Measurements from ENCODE around the gene NPPC.

The NPPC gene

GRCh38 chr2:231935207-231935524 is 9.0 kb upstream of the NPPC start:
- no peak for DNase-seq (ENCODE audit: low spot score)

DNA sequence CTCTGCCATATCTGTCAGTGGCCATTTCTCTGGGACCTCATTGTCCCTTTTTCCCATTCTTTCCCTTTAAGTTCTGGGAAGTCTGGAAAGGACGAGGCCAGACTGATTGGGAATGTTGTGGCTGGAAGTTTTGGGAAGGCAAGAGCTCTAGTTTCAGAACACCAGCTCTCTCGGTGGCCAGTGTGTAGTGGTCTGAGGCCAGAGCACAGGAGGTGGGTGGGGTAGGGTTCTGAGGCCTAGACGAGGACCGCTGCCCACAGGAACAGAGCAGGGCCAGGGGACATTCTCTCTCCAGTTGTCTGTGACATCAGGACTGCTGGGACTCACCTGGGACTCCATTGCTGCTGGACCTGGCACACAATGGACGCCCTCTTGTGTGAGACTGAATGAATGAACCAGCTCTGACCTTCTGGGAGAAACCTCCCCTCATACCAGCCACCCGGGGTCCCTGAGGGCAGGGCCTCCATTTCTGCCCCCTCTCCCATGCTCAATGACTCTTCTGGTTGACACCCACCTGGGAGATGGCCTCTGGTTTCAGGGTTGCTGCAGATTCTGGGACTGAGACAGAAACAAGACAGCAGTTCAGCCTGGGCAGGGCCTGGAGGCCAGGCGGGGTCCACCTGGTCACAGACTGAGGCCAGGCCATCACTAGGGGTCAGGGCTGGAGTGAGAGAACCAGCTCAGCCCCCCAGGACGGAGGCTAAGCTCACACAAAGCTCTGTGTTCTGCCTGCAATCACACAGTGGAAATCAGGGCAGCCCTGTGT is 8.4 kb upstream of the NPPC start:
- DNase-seq (ENCODE audit: low spot score), result no peak

DNA sequence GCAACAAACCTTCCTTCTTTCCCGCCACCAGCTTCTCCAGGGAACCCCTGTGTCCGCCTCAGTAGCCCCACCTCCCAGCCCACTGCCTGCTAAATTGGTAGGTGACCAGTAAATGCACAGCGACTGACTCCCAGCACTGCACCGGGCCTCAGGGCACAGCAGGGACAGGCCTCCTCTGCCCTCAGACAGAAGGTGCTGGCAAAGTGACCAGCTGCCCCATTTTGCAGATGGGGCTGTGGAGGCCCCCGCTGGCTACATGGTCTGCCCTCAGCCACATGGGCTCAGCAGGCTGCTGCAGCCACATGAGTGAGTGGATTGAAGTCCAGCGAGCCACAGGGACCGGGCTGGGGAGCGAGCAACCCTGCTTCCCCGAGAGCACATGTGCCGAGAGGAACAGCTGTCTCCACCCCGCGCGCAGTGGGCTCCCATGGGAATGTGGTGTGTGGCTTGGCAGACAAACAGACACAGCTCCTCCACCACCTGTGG is 7.8 kb upstream of the NPPC start:
- DNase-seq (ENCODE audit: low spot score), result no peak

DNA sequence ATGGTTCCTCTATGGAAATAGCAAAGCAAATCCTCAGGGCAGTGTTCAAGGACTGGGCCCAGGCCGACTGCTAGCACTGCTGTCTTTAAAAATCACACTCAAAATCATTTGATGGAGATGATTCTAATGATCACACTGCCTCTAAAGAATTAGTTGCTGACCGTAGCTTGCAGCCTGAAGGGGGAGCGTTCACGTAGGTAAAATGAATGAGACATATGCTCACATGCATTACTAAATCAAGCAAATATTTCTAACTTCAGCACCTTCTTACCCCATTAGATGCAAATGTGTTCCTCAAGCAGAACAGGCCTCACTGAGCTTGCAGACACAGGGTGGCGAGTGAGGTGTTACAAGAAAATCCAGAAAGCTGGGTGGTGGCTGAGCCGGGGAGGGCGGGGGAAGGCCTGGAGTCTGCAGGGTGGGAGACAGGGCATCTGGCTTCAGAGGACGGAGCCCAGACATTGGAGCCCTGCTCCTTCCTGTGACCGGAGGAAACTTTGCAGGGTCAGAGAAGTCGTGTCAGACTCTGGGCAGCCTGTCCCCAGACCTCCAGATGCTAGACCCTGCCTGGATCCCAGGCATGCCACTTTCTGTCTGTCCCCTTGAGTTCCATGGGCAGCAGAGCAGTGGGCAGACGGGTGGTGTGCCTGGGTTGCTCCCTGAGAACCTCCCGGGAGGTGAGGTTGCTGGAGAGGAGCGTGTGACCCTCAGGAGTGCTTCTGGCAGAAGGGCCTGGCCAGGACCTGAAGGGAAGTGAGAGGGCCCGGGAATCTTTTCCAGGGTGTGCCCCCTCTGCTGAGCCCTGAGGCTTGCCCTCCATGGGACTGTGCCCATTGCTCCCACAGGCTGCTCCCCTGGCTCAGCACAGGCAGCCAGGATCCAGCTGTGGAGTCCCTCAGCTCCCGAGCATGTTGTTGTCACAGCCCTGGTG is 7.1 kb upstream of the NPPC start:
- DNase-seq (ENCODE audit: low spot score), result no peak

DNA sequence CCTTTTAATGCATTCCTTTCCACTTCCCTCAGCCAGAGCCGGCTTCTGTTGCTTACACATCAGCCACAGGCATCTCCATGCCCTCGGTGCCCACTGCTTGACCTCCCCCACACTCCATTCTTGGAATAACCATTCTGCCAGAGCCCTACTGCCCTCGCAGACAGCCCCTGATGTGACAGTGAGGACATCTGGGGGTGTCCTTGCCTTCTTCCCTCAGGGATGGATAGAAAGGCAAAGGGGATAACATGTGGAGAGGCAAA is 6.4 kb upstream of the NPPC start:
- DNase-seq (ENCODE audit: low spot score), result no peak

- DNase-seq (ENCODE audit: low spot score), result no peak
Measured at GRCh38 chr2:231931481-231931915, 5.3 kb upstream of the NPPC start.

DNA sequence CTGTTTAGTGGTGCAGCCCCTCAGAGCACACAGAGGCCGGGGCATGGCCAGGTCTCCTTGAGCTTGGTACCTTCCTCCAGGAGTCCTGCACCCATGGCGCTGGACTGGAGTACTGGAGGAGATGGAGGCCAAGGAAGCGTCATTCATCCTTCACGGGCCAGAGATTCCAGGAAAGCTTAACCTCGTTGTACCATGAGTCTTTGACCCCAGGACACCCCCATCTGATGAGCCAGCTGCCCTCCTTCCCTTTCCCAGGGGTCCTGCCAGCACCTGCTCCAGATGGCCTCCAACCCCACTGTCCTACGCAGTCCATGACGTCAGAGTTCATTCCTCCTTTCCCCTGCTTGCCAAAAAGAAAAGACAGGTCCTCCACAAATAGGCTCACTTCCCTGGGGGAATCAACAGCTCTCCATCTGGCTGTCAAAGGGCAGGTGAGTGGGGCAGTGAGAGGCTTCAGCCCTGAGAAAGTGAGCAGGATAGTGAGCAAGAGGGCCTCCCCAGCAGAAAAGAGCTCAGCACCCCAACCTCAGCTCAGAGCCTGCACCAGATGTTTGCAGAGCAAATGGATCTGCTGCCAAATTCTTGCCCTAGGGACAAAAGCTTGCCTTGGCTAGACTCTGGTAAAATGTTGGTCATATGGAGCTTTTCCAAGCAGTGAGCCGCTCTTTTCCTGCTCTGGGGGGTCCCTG is 4.5 kb upstream of the NPPC start:
- DNase-seq (ENCODE audit: low spot score), result no peak

DNA sequence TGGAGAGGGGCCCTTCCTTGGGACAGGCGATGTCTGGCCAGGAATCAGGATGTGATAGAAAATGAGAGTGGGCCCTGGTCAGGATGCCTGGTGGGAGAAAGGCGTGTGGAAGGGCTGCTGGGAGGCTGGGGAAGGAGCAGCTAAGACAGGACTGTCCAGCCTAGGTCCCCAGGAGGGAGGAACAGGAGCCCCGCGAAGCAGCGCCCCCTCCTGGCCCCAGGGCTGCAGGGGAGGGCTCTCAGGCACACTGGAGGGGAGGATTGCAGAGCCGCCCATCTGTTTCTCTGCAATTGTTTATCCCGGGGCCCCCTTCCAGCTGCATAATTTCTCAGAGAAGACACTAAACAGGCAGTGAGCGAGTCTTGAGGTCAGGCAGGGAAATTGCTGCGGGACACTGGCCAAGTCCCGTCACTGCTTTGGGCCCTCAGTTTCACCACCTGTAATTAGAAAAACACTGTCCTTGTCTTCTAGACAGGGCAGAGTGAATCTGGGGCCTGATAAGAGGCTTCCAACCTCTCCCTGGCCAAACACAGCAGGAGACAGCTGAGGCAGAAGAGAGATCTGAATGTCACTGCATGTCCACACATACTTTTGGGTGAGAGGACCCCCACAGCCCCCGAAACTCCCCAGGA is 3.9 kb upstream of the NPPC start:
- DNase-seq (ENCODE audit: low spot score), result no peak

GRCh38 chr2:231928901-231929725 is 2.9 kb upstream of the NPPC start:
- no peak for DNase-seq (ENCODE audit: low spot score)

GRCh38 chr2:231928481-231928880 is 2.3 kb upstream of the NPPC start:
- DNase-seq (ENCODE audit: low spot score), result no peak

- DNase-seq (ENCODE audit: low spot score), result no peak
Measured at GRCh38 chr2:231927566-231927890, 1.3 kb upstream of the NPPC start.

- DNase-seq (ENCODE audit: low spot score), result no peak
Measured at GRCh38 chr2:231926761-231927565, 767 bp upstream of the NPPC start.

DNA sequence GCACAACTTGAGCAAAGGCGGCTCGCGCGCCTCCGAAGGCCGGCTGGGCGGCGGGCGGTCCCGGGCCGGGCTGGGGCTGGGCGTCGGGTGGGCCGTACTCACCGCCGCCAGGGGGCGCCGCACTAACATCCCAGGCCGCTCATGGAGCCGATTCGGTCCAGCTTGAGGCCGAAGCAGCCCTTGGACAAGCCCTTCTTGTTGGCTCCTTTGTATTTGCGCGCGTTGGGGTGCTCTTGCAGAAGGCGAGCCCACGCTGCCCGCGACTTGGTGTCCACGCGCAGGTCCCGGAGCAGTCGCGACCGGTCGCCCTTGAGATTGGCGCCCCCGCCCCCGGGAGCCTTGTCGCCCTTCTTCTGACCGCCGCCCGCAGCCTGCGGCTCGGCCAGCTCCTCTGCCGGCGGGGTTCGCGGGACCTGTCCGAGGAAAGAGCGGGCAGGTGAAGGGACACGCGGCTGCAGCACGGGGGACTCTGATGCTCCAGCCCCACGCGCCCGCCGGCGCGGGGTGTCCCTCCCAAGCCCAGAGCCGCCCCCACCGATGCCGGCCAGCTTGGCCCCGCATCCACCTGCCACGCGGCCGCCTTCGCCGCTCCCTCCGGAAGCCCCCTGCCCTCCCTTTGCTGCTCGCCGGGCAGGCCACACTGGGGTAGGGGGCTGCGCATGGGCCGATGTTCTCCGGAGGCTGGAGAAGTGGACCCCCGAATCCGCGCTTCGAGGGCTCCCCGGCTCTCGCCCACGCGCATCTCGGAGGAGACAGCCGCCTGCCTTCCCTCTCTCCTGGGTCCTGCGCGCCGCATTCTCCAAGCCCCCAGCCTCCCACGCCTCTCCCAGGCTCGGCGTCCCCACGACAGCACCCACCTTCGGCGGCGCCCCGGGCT is 655 bp downstream of the NPPC start:
- peak; percentile 91 for DNase-seq (ENCODE audit: low spot score)

- DNase-seq (ENCODE audit: low spot score), result no peak
Measured at GRCh38 chr2:231924889-231925275, 1.3 kb downstream of the NPPC start.

GRCh38 chr2:231923951-231924888 is 2.0 kb downstream of the NPPC start:
- no peak for DNase-seq (ENCODE audit: low spot score)

GRCh38 chr2:231923010-231923344 is 3.2 kb downstream of the NPPC start:
- no peak for DNase-seq (ENCODE audit: low spot score)

DNA sequence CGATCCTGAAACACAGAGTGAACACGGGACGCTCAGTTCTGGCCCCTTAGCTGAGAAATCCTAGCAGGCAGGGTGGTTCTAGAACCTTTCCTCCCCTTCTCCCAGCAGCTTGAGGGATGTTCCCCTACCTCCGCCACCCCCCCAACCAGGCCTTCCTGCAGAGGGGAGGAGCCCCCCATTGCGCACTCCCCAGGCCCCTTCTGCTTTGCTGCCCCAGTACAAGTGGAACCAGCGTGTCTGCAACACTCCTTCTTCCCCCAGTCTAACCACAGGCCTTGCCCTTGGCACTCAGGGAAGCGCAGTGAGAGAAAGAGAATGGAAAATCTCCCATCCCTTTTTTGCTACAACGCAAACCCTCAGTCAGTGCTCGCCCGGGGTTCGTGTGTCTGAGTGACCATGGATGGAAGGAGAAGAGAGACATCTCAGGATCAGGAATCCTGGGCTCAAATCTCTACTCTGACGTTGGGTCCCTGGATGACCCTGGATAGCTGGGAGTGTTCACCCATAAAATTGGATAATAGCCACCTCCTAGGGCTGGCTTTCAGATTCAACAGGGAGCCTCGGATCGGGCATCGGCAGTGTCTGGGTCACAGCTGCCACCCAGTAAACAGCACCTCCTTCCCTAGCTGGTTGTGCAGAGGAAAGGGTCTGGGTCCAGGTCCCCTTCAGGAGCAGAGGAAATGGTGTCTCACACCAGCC is 3.7 kb downstream of the NPPC start:
- DNase-seq (ENCODE audit: low spot score), result no peak

DNA sequence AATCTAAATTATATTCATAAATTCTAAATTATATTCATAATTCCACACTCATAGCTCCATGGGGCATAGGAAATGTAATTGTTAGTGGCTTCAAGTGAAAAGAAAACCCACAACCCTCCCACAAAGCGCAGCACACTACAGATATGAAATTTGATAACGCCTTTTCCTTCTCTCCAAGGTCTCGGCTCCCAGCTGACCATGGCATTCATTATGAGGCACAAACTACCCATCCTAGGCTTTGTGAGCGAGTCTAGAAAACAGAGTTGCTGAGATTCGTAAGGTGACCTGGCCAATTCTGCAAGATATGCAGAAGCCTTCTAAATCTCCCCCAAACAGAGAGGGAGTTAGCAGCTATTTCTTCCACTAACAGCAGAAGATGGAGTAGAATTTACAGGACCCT is 5.4 kb downstream of the NPPC start:
- DNase-seq (ENCODE audit: low spot score), result no peak
